CD14-positive monocyte (primary cell): ENCODE measurements around the gene TMEM82. TPM values are rescaled to one million over a fixed set of nuclear protein-coding genes. Genes with fewer than 3 reads are reported as not detected.
A peak's percentile ranks its signal among the peaks of the same experiment; 100 is the strongest.

Experiments used
- DNase-seq, 3 donors: peaks; one replicate each; pipeline ENCODE4 v3.0.0-alpha.2; 2011 to 2022
- H2AFZ ChIP-seq: 2 replicates; pipeline ENCODE4 v1.6.0; 2012; ENCODE audit warnings: mild to moderate bottlenecking, low read depth, low read length, inconsistent platforms; ENCODE audit not compliant: insufficient read depth, poor library complexity, severe bottlenecking
- H3K27ac ChIP-seq, 2 donors: 1 replicate in 1 of 2; 2 replicates in 1 of 2; pipeline ENCODE4 v1.5.1; 2012 to 2013; ENCODE audit warnings: low read length in 2 of 2, control low read depth in 1 of 2, inconsistent platforms in 1 of 2, low read depth in 1 of 2, mild to moderate bottlenecking in 1 of 2
- H3K27me3 ChIP-seq, 2 donors: one replicate each; pipeline versions ENCODE4 v1.6.0 to v1.6.1; 2011 to 2013; ENCODE audit warnings: low read length in 2 of 2; ENCODE audit not compliant: control insufficient read depth in 2 of 2, insufficient read depth in 2 of 2
- H3K36me3 ChIP-seq, 2 donors: replicated peaks in 1 of 2; 1 replicate in 1 of 2; 2 replicates in 1 of 2; pipeline versions ENCODE4 v1.5.1 to v1.6.1; 2012 to 2013; ENCODE audit warnings: low read length in 2 of 2, control low read depth in 1 of 2, inconsistent platforms in 1 of 2, mild to moderate bottlenecking in 1 of 2; ENCODE audit not compliant: insufficient read depth in 2 of 2, control insufficient read depth in 1 of 2
- H3K4me1 ChIP-seq, 2 donors: 1 replicate in 1 of 2; 2 replicates in 1 of 2; pipeline versions ENCODE4 v1.5.1 to v1.6.1; 2012 to 2013; ENCODE audit warnings: low read length in 2 of 2, control low read depth in 1 of 2, inconsistent platforms in 1 of 2, mild to moderate bottlenecking in 1 of 2, moderate library complexity in 1 of 2; ENCODE audit not compliant: insufficient read depth in 2 of 2, control insufficient read depth in 1 of 2
- H3K4me2 ChIP-seq: replicated peaks from 2 replicates; pipeline ENCODE3; 2012; ENCODE audit warnings: low read length, moderate library complexity, mild to moderate bottlenecking; ENCODE audit not compliant: poor library complexity, severe bottlenecking; ENCODE audit errors: extremely low read depth
- H3K4me3 ChIP-seq, 3 experiments: fragments of 200-600 bp in 1 of 3; sonication (generic) in 1 of 3; replicated peaks in 1 of 3; 1 replicate in 2 of 3; 2 replicates in 1 of 3; pipeline ENCODE4 v1.5.1; 2011 to 2013; ENCODE audit warnings: low read length in 3 of 3, mild to moderate bottlenecking in 3 of 3, control low read depth in 2 of 3, low read depth in 2 of 3, inconsistent platforms in 1 of 3, moderate library complexity in 1 of 3
- H3K79me2 ChIP-seq: 2 replicates; pipeline ENCODE4 v1.6.0; 2012; ENCODE audit warnings: mild to moderate bottlenecking, control low read depth, inconsistent platforms, low read length, moderate library complexity; ENCODE audit not compliant: insufficient read depth
- H3K9ac ChIP-seq: 2 replicates; pipeline ENCODE4 v1.6.0; 2017; ENCODE audit warnings: low read length, mild to moderate bottlenecking; ENCODE audit not compliant: insufficient read depth, poor library complexity, severe bottlenecking
- H3K9me3 ChIP-seq, 2 donors: replicated peaks in 1 of 2; 1 replicate in 1 of 2; 2 replicates in 1 of 2; pipeline versions ENCODE4 v1.5.1 to v1.6.1; 2012 to 2013; ENCODE audit warnings: low read length in 2 of 2, control low read depth in 1 of 2; ENCODE audit not compliant: control insufficient read depth in 1 of 2, insufficient read depth in 1 of 2
- H4K20me1 ChIP-seq: 2 replicates; pipeline ENCODE4 v1.6.0; 2012; ENCODE audit warnings: mild to moderate bottlenecking, low read length, control low read depth, moderate library complexity; ENCODE audit not compliant: insufficient read depth
- H3K27ac Mint-ChIP-seq, 7 donors: one replicate each; pipeline ENCODE4 v1.8.0; 2020; ENCODE audit warnings: mild to moderate bottlenecking in 7 of 7, mixed read lengths in 7 of 7, moderate library complexity in 6 of 7, inconsistent platforms in 2 of 7
- H3K27me3 Mint-ChIP-seq, 3 donors: one replicate each; pipeline ENCODE4 v1.8.0; 2021 to 2022; ENCODE audit warnings: low read depth in 3 of 3, mild to moderate bottlenecking in 3 of 3, mixed read lengths in 3 of 3, moderate library complexity in 3 of 3, inconsistent platforms in 1 of 3
- H3K36me3 Mint-ChIP-seq, 2 donors: one replicate each; pipeline ENCODE4 v1.8.0; 2020; ENCODE audit warnings: mixed read lengths in 2 of 2, inconsistent platforms in 1 of 2, mild to moderate bottlenecking in 1 of 2
- H3K4me1 Mint-ChIP-seq: one replicate; pipeline ENCODE4 v1.8.0; 2020; ENCODE audit warnings: mild to moderate bottlenecking, mixed read lengths
- H3K4me3 Mint-ChIP-seq, 2 donors: one replicate each; pipeline ENCODE4 v1.8.0; 2020; ENCODE audit warnings: mild to moderate bottlenecking in 2 of 2, mixed read lengths in 2 of 2, moderate library complexity in 1 of 2
- H3K9me3 Mint-ChIP-seq, 7 donors: one replicate each; pipeline ENCODE4 v1.8.0; 2020 to 2022; ENCODE audit warnings: mixed read lengths in 7 of 7, mild to moderate bottlenecking in 6 of 7, moderate library complexity in 6 of 7, inconsistent platforms in 2 of 7
- CTCF ChIP-seq: fragments of 200-600 bp; IDR thresholded peaks from one replicate; pipeline ENCODE4 v1.8.0; 2022; ENCODE audit warnings: antibody characterized with exemption, mild to moderate bottlenecking
- WGBS: methylation state at CpG from one replicate; pipeline ENCODE4 v1.1.5; 2013; ENCODE audit warnings: missing lambda C conversion rate; ENCODE audit not compliant: insufficient coverage; 5-methylcytosine and 5-hydroxymethylcytosine counted together
- intact Hi-C, 2 donors: fragments of 100-400 bp; cut with micrococcal nuclease; formaldehyde crosslinking; loops; one replicate each; pipeline versions ENCODE4 v1.15.0 to v1.15.1; 2023
- polyA plus RNA-seq, 3 donors: library from polyadenylated mRNA; depleted of rRNA in 1 of 3; unstranded in 2 of 3; stranded (reverse) in 1 of 3; fragments of 300-500 nt in 2 of 3; fragments of >200 nt in 1 of 3; fragmentation: Illumina TruSeq in 2 of 3; gene quantifications; 1 replicate in 2 of 3; 2 replicates in 1 of 3; pipeline ENCODE4 v1.2.3, GENCODE V29; 2012 to 2021

TMEM82 gene
- polyA plus RNA-seq, 3 donors = not detected

GRCh38 chr1:15702722-15703550 lies 39.4 kb upstream of the TMEM82 start:
- 92% methylated on average over 14 of the region's 19 CpGs for whole genome bisulfite sequencing
- Mint-ChIP-seq H3K27me3 (peaks cover 0 to 4% (median 2%) of the 10 kb centered on the region in 3 donors), H3K36me3 (peaks cover 31 to 53% of the 10 kb centered on the region in 2 donors), H3K4me1 (peaks cover 17% of the 10 kb centered on the region), H3K9me3 (peaks cover 0 to 2% (median 0%) of the 10 kb centered on the region in 7 donors), H3K4me3 (no peak overlapping the region), H3K27ac (peak overlapping the region in 3 of 7 donors; percentile 0 to 25 (median 3))
- peaks cover 94% of the 10 kb centered on the region for H4K20me1 ChIP-seq
- TF ChIP-seq CTCF = no peak
- peaks cover 97% of the 10 kb centered on the region for H3K79me2 ChIP-seq
- H3K27ac ChIP-seq = peak overlapping the region in 1 of 2 donors; percentile 38
- no peak overlapping the region for H3K4me2 ChIP-seq
- intact Hi-C loops = no loop called here
- no peaks in the 10 kb centered on the region for H3K9me3 ChIP-seq
- H3K4me1 ChIP-seq = peaks cover 4 to 7% of the 10 kb centered on the region in 2 donors
- H3K9ac ChIP-seq = no peak overlapping the region
- H3K36me3 ChIP-seq = peaks cover 10 to 32% of the 10 kb centered on the region in 2 donors
- H2AFZ ChIP-seq = no peak overlapping the region
- H3K27me3 ChIP-seq = no peaks in the 10 kb centered on the region
- H3K4me3 ChIP-seq = no peak overlapping the region
- no peak for DNase-seq

- 97% methylated on average over 7 of the region's 9 CpGs for WGBS
- peaks cover 96% of the 10 kb centered on the region for H3K79me2 ChIP-seq
- TF ChIP-seq CTCF = no peak
These were observed 38.7 kb upstream of the TMEM82 start for GRCh38 chr1:15703562-15703961.

More at GRCh38 chr1:15703562-15703961, 38.7 kb upstream of the TMEM82 start:
- DNase-seq = no peak
- Mint-ChIP-seq H3K9me3 (peaks cover 0 to 2% (median 0%) of the 10 kb centered on the region in 7 donors), H3K27me3 (peaks cover 0 to 4% (median 2%) of the 10 kb centered on the region in 3 donors), H3K4me3 (no peak overlapping the region), H3K4me1 (peaks cover 13% of the 10 kb centered on the region), H3K27ac (peak overlapping the region in 6 of 7 donors; percentile 0 to 79 (median 34)), H3K36me3 (peaks cover 31 to 51% of the 10 kb centered on the region in 2 donors)
- Histone ChIP-seq H3K4me2 (no peak overlapping the region), H3K4me1 (peaks cover 0 to under 1% of the 10 kb centered on the region in 2 donors), H3K9ac (no peak overlapping the region), H2AFZ (no peak overlapping the region), H3K9me3 (no peaks in the 10 kb centered on the region), H3K27ac (peak overlapping the region in 1 of 2 donors; percentile 38), H3K27me3 (no peaks in the 10 kb centered on the region), H4K20me1 (peaks cover 94% of the 10 kb centered on the region), H3K4me3 (no peak overlapping the region), H3K36me3 (peaks cover 10 to 32% of the 10 kb centered on the region in 2 donors)
- intact Hi-C loops = no loop called here
